Sciatic nerve (tissue), 2 donors: ENCODE data around the gene PKD1L1. TPM values are rescaled to one million over a fixed set of nuclear protein-coding genes. Genes with fewer than 3 reads are reported as not detected.

Experiments used
- ATAC-seq: fragments of 200-7000 bp; cut with Tn5 transposase; one replicate; pipeline ENCODE4 v1.9.1; 2020; ENCODE audit warnings: mild to moderate bottlenecking, moderate library complexity
- DNase-seq: peaks from one replicate; pipeline ENCODE4 v3.0.0-alpha.2; 2020; ENCODE audit warnings: low spot score
- intact Hi-C: fragments of 100-400 bp; cut with DNase I; formaldehyde crosslinking; loops from one replicate; pipeline ENCODE4 v1.14.2; 2022
- total RNA-seq: library from RNA; stranded (reverse); fragmentation: NEBNext Ultra II Directional; extraction: Animal tissue kit (Norgen Biotek cat#: 25700); gene quantifications from one replicate; pipeline ENCODE4 v1.2.1, GENCODE V29; 2021
- donor health status: DM: no; HTN: no; CAD: no.
- donor health status: DM: no; HTN: no; CAD: no.

PKD1L1 gene
- total RNA-seq, 1 donor from 2014 or later, result 1.5 TPM

- DNase-seq (no peak), ATAC-seq (no peak)
- intact Hi-C loops, result no loop called here
These were observed 105.0 kb downstream of the PKD1L1 start for GRCh38 chr7:47843291-47843690.

- intact Hi-C loops, result no loop called here
- ATAC-seq (peak; percentile 28), DNase-seq (no peak)
These were observed 108.9 kb downstream of the PKD1L1 start for GRCh38 chr7:47839381-47839780.

GRCh38 chr7:47837826-47838225 is 110.4 kb downstream of the PKD1L1 start:
- DNase-seq (no peak), ATAC-seq (no peak)
- intact Hi-C loops, result no loop called here

GRCh38 chr7:47836503-47837202 is 111.6 kb downstream of the PKD1L1 start:
- ATAC-seq (no peak), DNase-seq (no peak)
- intact Hi-C loops, result no loop called here

- intact Hi-C loops, result no loop called here
- DNase-seq, result no peak
These were observed 112.2 kb downstream of the PKD1L1 start for GRCh38 chr7:47836080-47836479.

GRCh38 chr7:47833211-47833610 is 115.1 kb downstream of the PKD1L1 start:
- DNase-seq, result no peak
- ATAC-seq, result no peak
- intact Hi-C loops, result no loop called here

More at GRCh38 chr7:47836080-47836479, 112.2 kb downstream of the PKD1L1 start:
- ATAC-seq, result no peak

- ATAC-seq, result no peak
- intact Hi-C loops, result no loop called here
- no peak for DNase-seq
These were observed 116.1 kb downstream of the PKD1L1 start for GRCh38 chr7:47832105-47832715.

- intact Hi-C loops, result no loop called here
- ATAC-seq (no peak), DNase-seq (no peak)
These were observed 118.3 kb downstream of the PKD1L1 start for GRCh38 chr7:47830015-47830414.

- ATAC-seq, result no peak
- DNase-seq, result no peak
- intact Hi-C loops, result no loop called here
These were observed 120.4 kb downstream of the PKD1L1 start for GRCh38 chr7:47827871-47828270.

- intact Hi-C loops, result no loop called here
- ATAC-seq, result peak; percentile 28
- DNase-seq, result no peak
These were observed 120.9 kb downstream of the PKD1L1 start for GRCh38 chr7:47827351-47827756.

GRCh38 chr7:47826754-47827153 is 121.5 kb downstream of the PKD1L1 start:
- ATAC-seq, result no peak
- intact Hi-C loops, result no loop called here
- DNase-seq, result no peak

GRCh38 chr7:47819607-47819920 is 128.7 kb downstream of the PKD1L1 start:
- intact Hi-C loops, result loop anchor here (5.0 kb wide), 1 partner anchor 552 kb away; no protein-coding TSS in a partner anchor
- DNase-seq (no peak), ATAC-seq (peak; percentile 24)

- DNase-seq (peak; percentile 89), ATAC-seq (peak; percentile 75)
- intact Hi-C loops, result loop anchor here (5.0 kb wide), 1 partner anchor 552 kb away; no protein-coding TSS in a partner anchor
These were observed 129.3 kb downstream of the PKD1L1 start for GRCh38 chr7:47818796-47819606.

GRCh38 chr7:47817917-47818316 is 130.3 kb downstream of the PKD1L1 start:
- ATAC-seq (no peak), DNase-seq (no peak)
- intact Hi-C loops, result loop anchor here (5.0 kb wide), 1 partner anchor 551 kb away; no protein-coding TSS in a partner anchor

GRCh38 chr7:47816647-47817046 is 131.6 kb downstream of the PKD1L1 start:
- no peak for ATAC-seq
- no peak for DNase-seq
- intact Hi-C loops, result loop anchor here (5.0 kb wide), 1 partner anchor 549 kb away; no protein-coding TSS in a partner anchor

GRCh38 chr7:47815867-47816266 is 132.4 kb downstream of the PKD1L1 start:
- DNase-seq (no peak), ATAC-seq (no peak)
- intact Hi-C loops, result loop anchor here (5.0 kb wide), 1 partner anchor 549 kb away; no protein-coding TSS in a partner anchor

- intact Hi-C loops, result loop anchor here (5.0 kb wide), 1 partner anchor 548 kb away; no protein-coding TSS in a partner anchor
- ATAC-seq (no peak), DNase-seq (no peak)
These were observed 133.2 kb downstream of the PKD1L1 start for GRCh38 chr7:47814905-47815613.

GRCh38 chr7:47813620-47814260 is 134.5 kb downstream of the PKD1L1 start:
- ATAC-seq (no peak), DNase-seq (no peak)
- intact Hi-C loops, result no loop called here
